GM18861 (cell line): ENCODE results near the gene FAM118A.
"Not testable (repeated sequence)": the region's sequence is repeated elsewhere in the genome, so short reads cannot be mapped to it uniquely, and the experiment has no call there.

Source experiments
- ATAC-seq: cut with Tn5 transposase; IDR thresholded peaks from one replicate; pipeline ENCODE4 v1.9.1; 2021; ENCODE audit not compliant: unreplicated experiment

The FAM118A gene

DNA sequence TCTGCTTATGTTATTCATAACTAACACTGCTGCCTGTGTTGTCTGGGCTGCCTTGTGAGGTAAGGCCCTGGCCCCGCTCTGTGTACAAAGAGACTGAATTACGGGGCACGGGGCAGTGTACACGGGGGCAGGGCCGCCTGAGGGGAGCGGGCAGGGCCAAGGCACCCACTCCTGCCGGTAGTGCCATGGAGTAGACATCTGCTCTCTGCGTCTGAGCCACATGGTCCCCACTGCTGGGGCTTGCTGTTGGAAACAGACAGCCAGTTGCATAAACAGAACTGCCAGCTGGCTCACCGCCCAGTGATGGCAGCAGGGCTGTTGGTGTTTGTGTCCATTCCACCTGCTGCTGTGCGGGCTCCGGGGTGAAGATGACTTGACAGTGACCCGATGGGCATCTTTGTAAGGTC lies 19.8 kb downstream of the FAM118A start:
- ATAC-seq: no peak

- no peak for ATAC-seq
These were observed 20.8 kb downstream of the FAM118A start for GRCh38 chr22:45330548-45330947.

GRCh38 chr22:45331486-45331885 lies 21.8 kb downstream of the FAM118A start:
- no peak for ATAC-seq

DNA sequence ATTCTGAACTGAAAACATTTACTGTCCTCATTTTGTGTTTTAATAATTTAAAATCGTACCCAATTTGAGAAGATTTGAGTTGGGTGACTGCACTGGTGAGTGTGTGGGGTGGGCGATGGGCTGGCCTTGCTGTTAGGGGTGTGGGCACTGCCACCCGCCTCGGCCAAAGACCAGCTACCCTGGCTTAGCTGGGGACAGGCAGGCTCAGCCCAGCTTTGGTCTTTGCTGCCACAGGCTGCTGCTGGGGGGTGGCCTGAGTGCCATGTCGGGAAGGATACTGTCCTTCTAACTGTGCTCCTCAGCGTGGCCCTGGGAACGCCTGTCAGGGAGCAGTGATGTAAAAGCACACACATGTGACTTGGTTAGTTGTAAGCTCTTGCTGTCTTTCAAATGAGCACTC lies 22.3 kb downstream of the FAM118A start:
- no peak for ATAC-seq

- ATAC-seq: no peak
These were observed 24.3 kb downstream of the FAM118A start for GRCh38 chr22:45334068-45334467.

GRCh38 chr22:45334528-45334927 lies 24.8 kb downstream of the FAM118A start:
- no peak for ATAC-seq

GRCh38 chr22:45335021-45335818 lies 25.5 kb downstream of the FAM118A start:
- ATAC-seq: no peak

DNA sequence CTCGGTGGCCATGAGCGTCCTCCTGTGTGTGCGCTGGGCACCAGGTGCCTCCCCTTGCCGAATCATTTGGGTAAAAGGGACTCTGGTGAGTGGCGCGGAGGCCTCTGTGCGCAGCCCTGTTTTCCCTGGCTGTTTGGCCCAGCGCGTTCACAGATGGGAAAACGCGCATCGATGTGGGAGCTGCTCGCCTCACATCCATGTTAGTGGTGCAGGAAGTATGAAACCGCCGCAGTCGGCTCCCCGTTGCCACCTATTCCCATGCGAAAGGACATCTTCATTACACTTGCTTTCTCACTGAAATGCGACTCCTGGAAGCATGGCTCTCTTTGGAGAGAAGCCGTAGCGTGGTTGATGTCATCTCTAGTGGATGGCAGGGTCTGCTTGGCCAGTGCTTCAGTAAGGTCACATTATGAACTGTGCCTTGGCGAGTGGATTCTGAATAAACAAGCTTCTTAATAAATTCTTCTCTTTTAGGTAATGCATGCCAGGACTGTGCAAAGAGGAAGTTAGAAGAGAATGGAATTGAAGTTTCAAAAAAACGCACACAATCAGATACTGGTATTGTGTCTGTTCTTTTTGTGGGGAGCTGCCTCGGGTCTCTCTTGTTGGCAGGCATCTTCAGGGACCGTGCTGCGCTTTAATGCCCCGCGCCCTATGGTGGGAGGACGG lies 26.3 kb downstream of the FAM118A start:
- no peak for ATAC-seq

- no peak for ATAC-seq
These were observed 27.3 kb downstream of the FAM118A start for GRCh38 chr22:45336971-45337431.

DNA sequence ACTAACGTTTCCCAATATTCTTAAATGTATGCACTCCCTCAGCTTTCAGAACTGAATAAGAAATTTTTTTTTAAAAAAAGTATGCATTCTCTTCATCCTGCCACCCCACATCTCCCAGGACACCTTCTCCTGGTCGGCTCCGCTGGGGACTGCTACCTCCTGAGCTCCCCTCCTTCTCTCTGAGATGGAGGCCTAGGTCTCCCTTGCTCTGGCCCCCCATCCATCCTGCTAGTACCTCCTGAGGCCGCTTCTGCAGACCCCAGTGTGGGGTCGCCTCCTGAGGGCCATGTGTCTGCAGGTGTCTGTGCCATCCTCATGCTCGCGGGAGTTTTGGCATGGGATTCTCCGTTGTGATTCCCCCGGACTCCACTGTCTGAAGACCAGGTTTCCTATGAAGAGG lies 27.8 kb downstream of the FAM118A start:
- no peak for ATAC-seq

DNA sequence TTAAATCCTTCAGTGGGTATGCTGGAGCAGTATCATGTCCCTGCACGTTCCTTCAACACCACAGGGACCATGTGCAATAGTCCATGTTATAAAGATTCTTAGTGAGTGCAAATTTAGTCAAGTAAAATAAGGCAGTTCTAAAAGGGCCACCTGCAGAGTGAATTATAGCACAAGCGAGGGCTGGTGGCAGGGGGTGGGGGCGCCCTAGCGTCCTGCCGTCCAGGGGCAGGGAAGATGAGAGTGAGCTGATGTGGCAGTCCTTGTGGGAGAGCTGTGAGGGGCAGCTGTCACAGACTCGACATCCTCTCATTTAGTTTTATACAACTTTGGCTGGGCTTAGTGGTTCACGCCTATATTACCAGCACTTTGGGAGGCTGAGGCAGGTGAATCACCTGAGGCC lies 29.1 kb downstream of the FAM118A start:
- ATAC-seq: no peak

GRCh38 chr22:45340323-45340722 lies 30.6 kb downstream of the FAM118A start:
- no peak for ATAC-seq

- ATAC-seq: no peak
These were observed 31.8 kb downstream of the FAM118A start for GRCh38 chr22:45341498-45341897.

DNA sequence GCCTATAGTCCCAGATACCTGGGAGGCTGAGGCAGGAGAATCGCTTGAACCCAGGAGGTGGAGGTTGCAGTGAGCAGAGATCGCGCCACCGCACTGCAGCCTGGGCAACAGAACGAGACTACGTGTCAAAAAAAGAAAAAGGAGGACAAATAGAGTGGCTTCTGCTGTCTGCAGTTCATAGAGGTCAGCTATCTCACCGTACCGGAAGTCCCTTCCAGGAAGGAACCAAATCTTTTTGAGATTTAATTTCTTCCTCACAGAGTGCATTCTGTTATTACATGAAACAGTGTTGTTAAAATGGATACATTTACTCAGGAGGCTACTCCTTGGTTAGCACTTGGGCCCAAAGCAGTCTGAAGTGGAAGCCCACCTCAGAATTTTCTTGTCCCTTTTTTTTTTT lies 33.4 kb downstream of the FAM118A start:
- ATAC-seq: no peak

- no peak for ATAC-seq
These were observed 34.6 kb downstream of the FAM118A start for GRCh38 chr22:45344334-45344733.

DNA sequence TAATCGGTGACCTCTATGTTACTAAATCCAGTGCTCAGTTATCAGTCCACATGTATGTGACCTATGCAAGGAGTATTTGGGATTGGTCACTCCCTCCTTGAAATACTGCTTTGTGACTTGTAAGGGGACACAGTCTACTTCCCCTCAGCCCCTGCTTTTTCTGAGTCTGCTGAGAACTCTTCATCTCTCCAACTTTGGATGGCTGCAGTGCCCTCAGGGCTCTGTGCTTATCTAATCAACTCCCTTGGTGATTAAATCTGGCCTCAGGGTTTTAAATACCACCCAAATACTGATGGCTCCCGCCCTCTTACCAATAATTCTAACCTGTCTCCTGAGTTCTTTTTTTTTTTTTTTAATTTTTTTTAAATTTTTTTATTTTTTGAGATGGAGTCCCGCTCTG lies 40.2 kb downstream of the FAM118A start:
- ATAC-seq: no peak

DNA sequence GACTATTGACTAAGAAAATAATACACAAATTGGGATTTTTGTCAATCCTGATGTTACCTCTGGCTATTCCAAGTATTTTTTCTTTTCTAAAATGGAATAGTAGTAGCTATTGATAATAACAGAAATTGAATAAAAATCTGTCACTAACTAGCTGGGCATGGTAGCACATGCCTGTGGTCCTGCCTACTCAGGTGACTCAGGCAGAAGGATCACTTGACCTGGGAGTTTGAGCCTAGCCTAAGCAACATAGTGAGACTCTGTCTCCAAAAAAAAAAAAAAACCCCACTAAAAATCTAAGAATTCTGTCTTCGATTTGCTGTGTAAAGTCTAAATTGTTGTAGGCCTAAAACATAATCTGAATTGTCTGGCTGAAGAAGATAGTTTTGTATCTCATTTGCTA lies 42.2 kb downstream of the FAM118A start:
- ATAC-seq: no peak

DNA sequence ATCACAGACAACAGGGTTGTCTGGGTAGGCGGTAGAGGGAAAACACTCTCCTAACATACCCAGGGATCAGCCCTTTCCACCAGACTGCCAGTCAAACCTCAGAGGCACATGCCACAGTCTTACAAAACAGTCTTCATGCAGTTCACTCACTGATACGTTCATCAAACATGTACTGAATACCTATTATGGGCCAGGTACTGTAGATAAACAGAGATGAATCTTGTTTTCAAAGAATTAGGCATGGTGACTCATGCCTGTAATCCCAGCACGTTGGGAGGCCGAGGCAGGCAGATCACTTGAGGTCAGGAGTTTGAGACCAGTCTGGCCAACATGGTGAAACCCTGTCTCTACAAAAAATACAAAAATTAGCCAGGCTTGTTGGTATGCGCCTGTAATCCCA lies 43.0 kb downstream of the FAM118A start:
- not testable (repeated sequence) for ATAC-seq

GRCh38 chr22:45353786-45354185 lies 44.1 kb downstream of the FAM118A start:
- no peak for ATAC-seq

- ATAC-seq: no peak
These were observed 47.8 kb downstream of the FAM118A start for GRCh38 chr22:45357490-45357889.

- ATAC-seq: no peak
These were observed 48.4 kb downstream of the FAM118A start for GRCh38 chr22:45358127-45358526.

GRCh38 chr22:45359627-45360026 lies 49.9 kb downstream of the FAM118A start:
- ATAC-seq: no peak
